GM21360 (cell line): ENCODE results near the gene MEIS2.

Experiments used
- ATAC-seq: cut with Tn5 transposase; IDR thresholded peaks from one replicate; pipeline ENCODE4 v1.9.1; 2021; ENCODE audit warnings: mild to moderate bottlenecking, moderate library complexity; ENCODE audit not compliant: unreplicated experiment

MEIS2 gene

DNA sequence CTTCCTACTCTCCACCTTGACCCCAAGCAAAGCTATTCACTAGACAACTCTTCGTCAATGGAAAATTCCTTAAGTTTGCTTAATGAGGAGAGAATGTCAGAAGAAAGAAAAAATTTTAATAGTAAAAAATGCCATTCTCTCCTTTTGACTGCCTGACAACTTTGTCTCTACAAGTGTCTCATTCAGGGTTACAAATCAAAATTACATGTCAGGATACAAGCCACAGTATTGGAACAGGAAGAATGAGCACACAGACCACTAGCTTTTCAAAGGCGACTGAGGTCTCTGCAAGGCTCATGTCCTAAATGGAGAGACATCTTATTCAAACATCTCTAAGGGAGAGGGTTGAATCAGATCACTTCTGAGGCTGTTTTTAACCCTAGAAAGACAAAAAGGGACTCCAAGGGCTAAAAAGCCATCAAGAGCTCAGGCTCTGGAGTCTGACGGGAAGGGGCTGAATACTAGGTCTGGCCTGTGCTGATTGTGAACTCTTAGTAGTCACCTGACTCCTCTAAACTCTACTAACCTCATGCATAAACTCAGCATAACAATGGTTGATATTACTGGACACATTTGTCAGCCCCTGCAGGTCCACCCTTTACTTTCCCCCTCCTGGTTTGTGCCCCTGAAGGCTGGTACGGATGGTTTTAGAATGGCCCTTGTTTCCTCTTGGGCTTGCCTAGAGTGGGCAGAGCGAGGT is 12.8 kb upstream of the MEIS2 start:
- ATAC-seq: no peak

DNA sequence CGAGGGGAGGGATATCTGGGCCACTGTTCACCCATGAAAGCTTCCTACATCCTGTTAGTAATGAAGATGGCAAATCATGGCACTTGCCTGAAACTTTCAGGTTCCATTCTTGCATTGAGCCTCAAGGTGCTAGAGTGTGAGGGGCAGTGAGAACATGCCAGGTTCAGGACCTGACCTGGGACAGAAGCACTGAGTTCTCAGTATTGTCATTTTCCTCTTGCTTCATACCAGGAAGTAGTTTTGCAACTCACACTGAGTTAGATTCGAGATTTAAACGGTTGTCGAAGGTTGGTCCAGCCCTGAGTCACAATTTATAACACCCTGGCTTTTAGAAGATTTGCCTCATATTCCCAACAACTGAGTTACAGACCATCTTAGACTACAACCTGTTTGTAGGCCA is 11.8 kb upstream of the MEIS2 start:
- no peak for ATAC-seq

DNA sequence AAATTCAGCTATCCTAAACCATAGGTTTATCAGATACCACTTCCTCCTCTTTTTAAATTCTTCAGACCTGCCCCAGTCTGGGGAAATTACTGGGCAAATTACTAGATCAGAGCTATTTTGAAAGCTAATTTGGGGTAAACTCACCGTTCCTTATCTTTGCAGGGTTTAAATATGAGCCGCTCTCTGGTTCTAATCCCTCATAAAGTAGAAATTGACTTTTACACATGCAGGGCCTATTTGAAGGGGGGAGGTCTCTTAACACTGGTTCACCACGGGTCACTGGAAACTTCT is 11.0 kb upstream of the MEIS2 start:
- ATAC-seq: no peak

DNA sequence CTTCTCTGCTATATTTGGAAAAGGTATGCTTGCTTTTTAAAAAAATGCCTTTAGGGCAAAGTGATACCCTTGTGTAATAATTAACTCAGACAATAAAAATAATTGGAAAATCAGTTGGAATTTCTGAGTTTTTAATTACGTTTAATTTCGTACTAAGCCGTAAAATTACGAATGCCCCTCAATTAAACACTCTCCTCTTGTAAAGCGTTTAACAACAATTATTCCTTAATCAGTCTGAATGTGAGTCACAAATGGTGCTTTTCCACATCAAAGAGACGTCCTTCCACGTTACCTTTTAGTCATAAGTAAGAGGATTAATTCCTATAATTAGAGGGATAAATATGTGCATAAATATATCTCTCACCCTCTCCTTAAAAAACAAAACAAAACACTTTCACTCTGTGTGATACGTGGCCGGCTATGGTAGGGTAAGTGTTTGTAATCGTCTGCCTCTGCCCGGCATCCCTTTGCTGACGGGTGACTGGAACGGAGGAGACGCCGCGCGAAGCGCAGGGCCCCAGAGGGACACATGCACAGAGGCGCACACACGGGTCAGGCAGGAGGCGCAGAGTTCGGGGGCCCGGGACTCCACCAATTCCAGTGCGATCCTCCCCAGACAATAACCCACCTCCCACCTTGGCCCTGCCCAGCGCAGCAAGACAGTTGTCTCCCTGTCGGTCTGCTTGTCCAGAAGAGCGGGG is 9.7 kb upstream of the MEIS2 start:
- ATAC-seq: no peak

DNA sequence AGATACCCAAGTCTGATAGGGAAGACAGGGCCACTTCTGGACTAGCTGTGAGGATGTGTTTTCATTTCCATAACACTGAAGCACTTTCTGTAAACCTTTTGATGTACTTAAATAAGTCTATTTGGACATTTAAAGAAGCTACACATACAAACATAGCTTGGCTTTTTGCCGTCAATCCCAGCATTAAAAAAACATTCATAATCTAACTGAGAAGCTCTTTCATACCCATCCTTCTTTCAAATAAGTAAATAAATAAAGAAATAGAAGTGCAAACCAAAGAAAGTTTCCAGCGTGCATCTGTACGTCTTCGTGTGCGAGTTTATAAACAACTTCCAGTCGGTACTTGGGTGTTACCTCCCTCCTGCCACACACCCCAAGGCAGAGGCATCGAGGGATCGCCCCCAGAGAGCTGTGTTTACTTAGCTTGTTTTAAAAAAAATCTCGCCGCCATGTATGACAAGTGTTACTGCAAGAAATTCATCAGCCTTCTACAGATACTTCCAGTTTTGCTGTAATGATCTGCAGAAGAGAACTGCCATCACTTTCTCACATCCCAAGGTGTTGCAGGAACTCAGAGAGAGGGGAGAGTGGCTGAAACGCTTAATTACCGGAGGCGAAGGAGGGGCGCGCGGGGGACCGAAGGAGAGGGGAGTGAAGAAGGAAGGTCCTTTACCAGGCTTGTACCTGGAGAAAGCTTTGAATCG is 9.0 kb upstream of the MEIS2 start:
- no peak for ATAC-seq

DNA sequence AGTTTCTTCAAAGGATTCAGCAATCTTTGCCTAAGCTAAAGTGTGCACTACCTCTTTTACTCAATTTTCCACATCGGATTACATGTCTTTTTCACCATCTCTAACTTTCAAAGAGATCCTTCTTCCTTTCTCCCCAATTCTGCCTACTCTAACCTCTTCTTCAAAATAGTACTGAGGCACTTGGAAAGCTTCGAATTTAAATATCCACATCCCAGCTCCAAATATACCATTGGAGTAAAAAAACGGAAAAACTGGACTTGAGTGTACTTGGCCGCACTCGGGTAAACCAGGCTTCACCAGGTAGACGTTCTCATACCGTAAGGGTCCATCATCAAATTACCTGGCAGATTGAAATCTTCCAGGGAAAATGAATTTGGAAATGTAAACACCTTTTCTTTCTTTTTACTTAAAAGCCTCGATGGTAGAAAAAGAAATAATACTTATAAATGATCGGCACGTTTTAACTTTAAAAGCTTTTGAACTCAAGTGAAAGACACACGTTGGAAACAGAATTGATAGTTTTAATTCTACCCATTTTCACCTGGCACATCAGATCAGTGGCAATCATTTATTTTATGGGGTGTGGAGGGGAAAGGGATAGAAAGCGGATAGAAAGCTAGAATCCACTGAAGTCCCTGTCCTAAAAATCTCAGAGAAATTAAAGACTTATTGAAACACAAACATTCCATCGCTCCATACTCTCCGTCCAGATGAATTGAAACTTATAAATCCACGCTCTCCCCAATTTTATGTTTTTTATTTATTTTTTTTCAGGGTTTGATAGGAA is 8.2 kb upstream of the MEIS2 start:
- no peak for ATAC-seq

DNA sequence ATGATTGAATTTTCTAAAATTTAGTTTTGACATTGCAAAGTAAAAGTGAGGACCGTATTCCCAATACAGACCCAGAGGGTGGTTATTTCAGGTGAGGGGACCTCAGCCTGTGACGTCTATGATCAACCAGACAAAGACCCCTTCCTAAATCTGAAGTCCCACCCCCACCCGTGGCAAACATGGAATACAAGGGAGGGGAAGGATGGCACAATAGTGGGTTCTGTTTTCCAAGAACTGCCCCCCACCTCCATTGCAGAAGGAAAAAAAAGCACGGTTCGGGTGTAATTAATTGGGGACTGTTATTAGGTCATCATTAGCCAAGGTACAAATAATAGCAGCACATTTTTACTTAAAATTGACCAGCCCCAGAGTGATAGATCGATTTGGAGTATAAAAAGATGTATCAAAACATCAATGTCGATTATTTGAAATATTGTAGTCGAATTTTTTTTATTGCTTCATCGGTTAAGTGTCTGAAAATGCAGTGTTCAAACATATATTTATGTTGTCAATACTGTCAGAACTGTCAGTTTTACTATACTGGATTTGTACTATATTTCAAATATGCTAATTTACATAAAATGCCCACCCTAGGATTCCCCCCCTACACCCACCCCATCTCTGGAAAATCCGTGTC is 7.5 kb upstream of the MEIS2 start:
- no peak for ATAC-seq

DNA sequence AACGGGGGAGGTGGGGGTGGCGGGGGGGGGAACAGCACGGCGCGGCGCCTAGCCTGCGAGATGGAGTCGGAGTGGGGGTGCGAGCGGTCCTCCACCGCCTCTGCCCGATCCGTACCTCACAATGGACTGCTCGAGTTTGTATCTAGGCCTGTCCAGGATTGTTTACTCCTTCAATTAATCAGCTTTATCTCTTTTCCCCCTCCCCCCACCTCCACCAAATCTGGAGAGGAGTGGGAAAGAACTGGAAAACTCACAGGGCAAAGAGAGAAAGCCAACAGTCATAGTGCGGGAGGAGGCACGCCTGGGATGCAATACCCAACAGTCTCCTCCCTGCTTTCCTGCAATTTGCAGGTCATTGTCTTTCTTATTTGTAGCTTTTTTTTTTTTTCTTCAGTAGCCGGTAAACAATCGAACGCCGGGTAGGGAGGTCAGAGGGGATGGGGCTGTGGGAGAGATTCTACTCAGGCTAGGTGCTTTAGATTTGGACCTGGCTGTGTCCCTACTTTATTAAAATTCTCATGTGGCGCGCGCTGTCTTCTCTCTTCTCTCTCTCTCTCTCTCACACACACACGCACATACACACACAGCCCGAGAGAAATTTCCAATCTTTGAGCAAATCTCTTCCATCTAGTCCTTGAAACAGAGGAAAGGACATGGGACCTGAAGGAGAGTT is 6.9 kb upstream of the MEIS2 start:
- no peak for ATAC-seq

DNA sequence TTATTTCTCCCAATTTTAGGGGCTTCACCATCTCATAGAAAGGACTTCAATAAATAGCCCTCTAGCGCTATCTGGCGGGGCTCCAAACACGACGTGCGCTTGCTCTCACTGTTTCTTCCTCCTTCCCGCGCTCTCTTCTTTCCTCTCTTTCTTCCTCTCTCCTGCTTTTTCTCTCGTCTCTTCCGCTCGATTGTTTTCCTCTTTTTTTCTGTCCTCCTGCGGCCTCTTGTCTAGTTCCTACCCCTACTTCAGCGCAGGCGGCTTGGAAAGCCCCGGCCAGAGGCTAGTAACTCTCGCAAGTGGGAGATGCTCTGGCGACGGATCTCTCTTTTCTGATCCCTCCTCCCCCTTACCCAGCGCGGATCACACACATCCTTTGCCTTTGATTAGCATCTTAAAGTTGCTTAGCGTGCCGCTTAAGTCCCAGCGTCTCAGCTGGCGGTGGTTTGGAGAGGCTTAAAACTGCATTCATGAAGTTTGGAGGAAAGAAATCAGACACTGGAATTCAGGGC is 6.2 kb upstream of the MEIS2 start:
- ATAC-seq: no peak

DNA sequence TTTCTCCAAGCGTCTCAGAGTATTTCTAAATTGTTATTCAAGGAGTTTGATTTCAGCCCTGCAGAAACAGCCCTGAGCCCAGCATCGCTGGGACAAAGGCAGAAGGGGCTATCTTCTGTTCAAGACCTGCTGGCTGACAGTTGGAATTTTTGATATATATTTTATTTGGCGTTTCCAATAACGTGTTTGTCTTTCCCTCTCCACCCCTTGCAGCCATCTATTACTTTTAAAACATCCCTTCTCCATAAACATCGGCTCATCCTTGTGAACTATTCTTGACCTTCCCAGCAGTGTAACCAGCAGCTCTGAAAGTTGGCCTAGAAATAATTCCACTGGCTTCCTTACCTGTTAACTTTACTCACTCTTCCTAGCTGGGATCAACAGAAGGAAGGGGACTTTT is 5.5 kb upstream of the MEIS2 start:
- ATAC-seq: no peak

DNA sequence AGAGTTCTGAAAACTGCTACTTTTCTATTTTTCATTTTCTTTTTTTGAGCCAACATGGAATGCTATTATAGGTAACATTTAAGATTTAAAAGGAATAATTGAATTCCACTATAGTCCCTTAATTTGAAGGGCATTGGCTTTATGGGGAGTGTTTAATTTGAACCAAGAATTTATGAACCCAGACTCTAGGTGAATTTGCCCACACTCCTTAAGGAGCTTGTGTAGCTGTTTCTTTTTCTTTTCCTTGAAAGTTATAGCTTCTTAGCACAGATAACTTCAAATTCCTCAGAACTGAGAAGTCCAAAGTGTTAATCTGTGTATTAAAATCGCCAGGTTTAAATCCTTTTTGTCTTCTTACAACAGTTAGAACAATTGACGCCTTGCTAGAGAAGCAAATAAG is 4.7 kb upstream of the MEIS2 start:
- ATAC-seq: no peak

DNA sequence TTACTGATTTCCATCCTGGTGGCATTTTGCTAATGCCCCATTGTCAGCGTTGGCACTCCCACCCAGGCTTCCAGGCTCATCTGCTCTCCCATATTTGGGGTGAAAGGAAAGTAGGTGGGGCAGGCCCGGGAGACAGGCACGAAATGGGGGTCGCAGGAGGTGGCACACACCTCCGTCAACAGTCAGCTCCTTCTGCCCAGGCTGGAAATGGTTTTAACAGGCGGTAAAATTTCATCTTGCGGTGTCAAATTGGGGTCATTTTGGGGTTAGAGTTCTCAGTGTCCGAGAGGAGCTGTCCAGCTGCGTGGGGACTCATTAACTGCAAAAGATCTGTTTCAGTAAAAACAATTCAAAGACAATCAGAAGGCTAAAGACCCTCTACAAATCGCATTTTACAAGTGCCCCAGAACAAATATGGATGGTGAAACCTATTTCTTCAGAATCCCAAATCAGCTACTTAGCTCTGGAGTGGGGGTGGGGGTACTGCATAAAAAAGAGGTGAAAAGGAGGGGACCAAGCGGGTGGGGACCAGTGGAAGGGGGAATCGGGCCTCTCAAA is 4.2 kb upstream of the MEIS2 start:
- no peak for ATAC-seq

DNA sequence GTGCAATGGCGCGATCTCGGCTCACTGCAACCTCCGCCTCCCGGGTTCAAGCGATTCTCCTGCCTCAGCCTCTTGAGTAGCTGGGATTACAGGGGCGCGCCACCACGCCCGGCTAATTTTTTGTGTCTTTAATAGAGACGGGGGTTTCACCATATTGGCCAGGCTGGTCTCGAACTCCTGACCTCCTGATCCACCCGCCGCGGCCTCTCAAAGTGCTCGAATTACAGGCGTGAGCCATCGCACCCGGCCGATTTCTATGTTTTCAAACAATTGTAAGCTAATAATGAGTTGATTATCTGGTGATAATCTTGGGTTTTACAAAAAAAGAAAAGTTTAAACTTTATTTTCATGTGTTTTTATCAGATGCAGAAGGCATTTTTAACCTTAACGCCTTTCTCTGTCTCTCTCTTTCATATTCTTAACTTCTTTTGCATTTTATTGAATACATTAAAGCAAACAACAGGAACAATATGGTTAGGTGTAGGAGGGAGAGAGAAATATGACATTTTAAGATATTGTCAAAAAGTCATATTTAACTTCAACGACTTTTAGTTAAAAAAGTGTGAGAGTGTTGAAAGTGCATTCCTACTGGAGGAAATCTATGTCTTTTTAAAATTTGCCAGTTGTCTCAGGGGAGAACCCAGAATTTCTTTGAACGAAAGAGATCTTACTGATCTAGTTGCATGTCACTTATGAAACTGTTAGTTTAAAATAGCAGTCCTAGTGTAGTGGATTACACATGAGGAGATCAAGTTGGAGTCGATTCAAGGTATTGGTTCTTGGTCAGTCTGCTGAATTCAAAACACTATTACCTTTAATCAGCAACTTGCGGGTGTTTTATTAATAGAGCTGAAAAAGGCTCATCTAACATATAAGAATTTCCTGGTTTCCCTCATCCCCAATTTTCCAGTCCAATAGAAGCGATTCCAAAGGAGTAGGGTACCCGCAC is 3.4 kb upstream of the MEIS2 start:
- no peak for ATAC-seq

DNA sequence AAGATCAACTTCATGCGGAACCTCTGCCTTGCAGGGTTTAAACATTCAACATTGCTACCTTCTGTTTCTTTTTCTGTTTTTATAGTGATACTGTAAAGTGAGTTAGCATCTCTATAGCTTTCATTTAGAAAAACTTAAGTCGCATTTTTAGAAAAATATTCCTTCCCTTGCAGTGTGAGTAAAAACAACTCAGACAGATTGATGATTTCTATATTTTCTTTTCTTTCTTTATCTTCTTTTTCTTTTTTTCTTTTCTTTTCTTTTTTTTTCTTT is 2.8 kb upstream of the MEIS2 start:
- no peak for ATAC-seq

DNA sequence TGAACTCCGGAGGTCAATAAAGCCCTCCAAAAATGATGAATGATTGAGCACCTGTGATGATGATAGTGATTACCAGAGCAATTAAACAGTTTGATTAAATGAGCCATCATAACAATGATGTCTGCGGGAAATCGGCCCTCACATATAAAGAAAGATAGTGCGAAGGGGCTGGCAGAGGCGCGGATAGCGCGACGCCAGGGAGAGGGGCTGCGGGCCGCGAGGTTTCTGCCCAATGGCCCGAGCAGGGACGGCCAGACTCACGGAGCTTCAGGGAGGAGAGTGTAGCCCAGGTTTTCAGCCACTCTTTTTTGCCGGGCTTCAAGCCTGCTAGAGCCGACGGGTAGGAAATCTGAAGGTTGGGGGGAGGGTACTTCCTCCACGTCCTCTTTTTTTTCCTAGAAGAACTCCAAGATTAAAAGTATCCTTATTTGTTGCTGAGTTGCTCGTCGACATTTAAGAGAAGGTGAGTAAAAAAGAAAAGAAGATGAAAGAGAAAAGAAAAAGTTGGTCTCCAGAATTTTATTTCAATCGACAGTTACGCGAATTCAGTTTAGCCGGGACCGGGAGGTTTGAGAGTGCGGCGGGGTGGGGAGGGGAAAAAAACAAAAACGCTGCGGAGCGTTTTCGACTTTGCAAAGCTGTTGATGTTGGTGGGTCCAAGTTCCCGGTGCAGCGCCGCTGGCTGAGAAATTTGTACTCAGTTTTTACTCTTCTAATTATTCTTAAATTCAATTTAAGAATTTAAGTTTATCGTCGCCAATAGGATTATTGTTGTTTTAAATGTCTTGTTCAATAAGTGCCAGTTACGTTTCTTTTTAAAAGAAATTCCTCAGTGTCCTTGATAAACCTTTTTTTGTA is 2.2 kb upstream of the MEIS2 start:
- ATAC-seq: no peak

DNA sequence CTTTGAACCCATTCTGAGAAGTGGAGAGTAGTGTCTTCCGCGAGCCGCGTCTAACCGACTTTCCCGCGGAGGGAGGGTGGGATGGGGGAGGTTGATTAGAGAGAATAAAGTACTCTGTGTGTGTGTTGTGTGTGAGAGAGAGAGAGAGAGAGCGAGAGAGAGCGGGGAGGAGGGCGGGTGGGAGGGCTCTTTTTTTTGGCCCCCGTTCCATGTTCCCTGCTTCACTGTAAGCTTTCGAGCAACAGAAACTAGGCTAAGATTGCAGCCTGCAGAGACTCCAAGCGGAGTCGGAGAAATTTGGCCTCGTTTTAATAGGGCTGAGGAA is 1.6 kb upstream of the MEIS2 start:
- no peak for ATAC-seq

DNA sequence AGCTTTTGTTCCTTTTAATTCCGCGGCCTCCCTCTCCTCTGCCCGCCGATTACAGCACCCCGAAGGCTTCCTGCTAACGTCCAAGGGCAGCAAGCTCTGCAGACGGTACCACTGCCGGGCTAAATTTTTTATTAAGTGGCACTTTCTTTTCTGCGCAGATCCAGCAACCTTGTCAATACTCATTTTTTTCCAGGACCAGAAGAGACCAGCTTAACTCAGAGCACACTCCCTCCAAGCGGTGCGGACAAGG is 542 bp upstream of the MEIS2 start:
- ATAC-seq: no peak

DNA sequence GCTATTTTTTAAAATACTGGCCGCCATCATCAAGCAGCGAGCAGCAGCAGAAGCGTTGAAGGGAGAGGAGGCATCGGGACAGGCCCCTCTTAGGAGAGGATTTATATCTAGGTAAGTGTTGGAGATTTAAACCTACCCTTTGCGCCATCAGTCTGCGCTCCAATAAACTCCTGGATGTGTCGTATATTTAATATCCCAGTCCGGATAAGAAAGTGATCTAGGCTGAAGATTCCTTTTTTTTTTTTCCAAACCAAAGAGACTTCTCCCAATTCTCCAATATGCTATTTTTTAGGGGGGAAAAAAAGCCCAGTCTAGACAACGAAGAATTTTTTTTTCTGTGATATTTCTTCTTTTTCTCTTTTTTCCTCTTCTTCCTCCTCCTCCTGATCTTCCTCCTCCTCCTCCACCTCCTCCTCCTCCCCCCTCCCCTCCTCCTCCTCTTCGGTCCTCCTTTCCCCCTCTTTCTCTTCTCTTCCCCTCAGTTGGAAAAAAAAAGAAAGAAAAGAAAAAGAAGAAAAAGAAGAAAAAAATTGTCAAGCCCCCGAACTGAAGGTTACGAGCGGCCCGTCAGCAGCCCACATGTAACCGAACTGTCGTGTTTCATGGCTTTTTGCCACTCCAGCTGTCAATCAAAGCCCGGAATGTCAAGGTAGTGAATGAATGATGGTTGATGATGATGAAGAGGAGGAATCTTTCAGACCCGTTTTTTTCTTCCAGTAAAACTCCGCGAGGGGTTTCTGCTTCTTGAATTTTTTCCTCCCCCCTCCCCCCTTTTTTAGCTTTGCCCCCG is 835 bp downstream of the MEIS2 start:
- ATAC-seq: no peak
